GM20000 (cell line): ENCODE measurements around the gene ZNF275.

Experiments used
- DNase-seq: peaks from one replicate; pipeline ENCODE4 v3.0.0; 2012; ENCODE audit warnings: low spot score
- CTCF ChIP-seq: IDR thresholded peaks from 2 replicates; pipeline ENCODE4 v1.5.1; 2012; ENCODE audit warnings: mild to moderate bottlenecking, control low read depth; ENCODE audit errors: extremely low read depth, missing control alignments

Gene ZNF275

GRCh38 chrX:153365670-153366069 is 31.7 kb downstream of the ZNF275 start:
- no peak for TF ChIP-seq CTCF

GRCh38 chrX:153366119-153366518 is 32.2 kb downstream of the ZNF275 start:
- no peak for DNase-seq
- TF ChIP-seq CTCF: no peak

More at GRCh38 chrX:153365670-153366069, 31.7 kb downstream of the ZNF275 start:
- DNase-seq: no peak

GRCh38 chrX:153366878-153367538 is 33.1 kb downstream of the ZNF275 start:
- no peak for TF ChIP-seq CTCF
- DNase-seq: no peak

GRCh38 chrX:153370293-153371055 is 36.5 kb downstream of the ZNF275 start:
- no peak for DNase-seq
- no peak for TF ChIP-seq CTCF

GRCh38 chrX:153371256-153371655 is 37.3 kb downstream of the ZNF275 start:
- no peak for TF ChIP-seq CTCF
- no peak for DNase-seq

GRCh38 chrX:153372949-153373348 is 39.0 kb downstream of the ZNF275 start:
- no peak for TF ChIP-seq CTCF
- no peak for DNase-seq

GRCh38 chrX:153374426-153374825 is 40.5 kb downstream of the ZNF275 start:
- DNase-seq: no peak
- TF ChIP-seq CTCF: no peak
